ENCODE data around the gene GRAP2. TPM values are rescaled to one million over a fixed set of nuclear protein-coding genes. Genes with fewer than 3 reads are reported as not detected.

GRAP2 gene
- total RNA-seq, 1 experiment from 2014 or later: not detected

- DNase-seq (ENCODE audit: low read depth): no peak
- in situ Hi-C loops (cut with HindIII; ENCODE audit: low pct_unique_long_range_greater_than_20kb, low sequenced_read_pairs): no loop called here
Measured at GRCh38 chr22:39917197-39917643, 16.3 kb downstream of the GRAP2 start.

GRCh38 chr22:39917776-39918495, 17.1 kb downstream of the GRAP2 start:
- in situ Hi-C loops (cut with HindIII; ENCODE audit: low pct_unique_long_range_greater_than_20kb, low sequenced_read_pairs): no loop called here
- DNase-seq (ENCODE audit: low read depth): no peak

GRCh38 chr22:39920134-39920743, 19.4 kb downstream of the GRAP2 start:
- in situ Hi-C loops (cut with HindIII; ENCODE audit: low pct_unique_long_range_greater_than_20kb, low sequenced_read_pairs): no loop called here
- DNase-seq (ENCODE audit: low read depth): no peak

- in situ Hi-C loops (cut with HindIII; ENCODE audit: low pct_unique_long_range_greater_than_20kb, low sequenced_read_pairs): no loop called here
- no peak for DNase-seq (ENCODE audit: low read depth)
Measured at GRCh38 chr22:39923696-39924095, 22.8 kb downstream of the GRAP2 start.

GRCh38 chr22:39924286-39924685, 23.4 kb downstream of the GRAP2 start:
- in situ Hi-C loops (cut with HindIII; ENCODE audit: low pct_unique_long_range_greater_than_20kb, low sequenced_read_pairs): no loop called here
- no peak for DNase-seq (ENCODE audit: low read depth)

GRCh38 chr22:39925273-39925672, 24.4 kb downstream of the GRAP2 start:
- no peak for DNase-seq (ENCODE audit: low read depth)
- in situ Hi-C loops (cut with HindIII; ENCODE audit: low pct_unique_long_range_greater_than_20kb, low sequenced_read_pairs): no loop called here

- in situ Hi-C loops (cut with HindIII; ENCODE audit: low pct_unique_long_range_greater_than_20kb, low sequenced_read_pairs): no loop called here
Measured at GRCh38 chr22:39925909-39926679, 25.2 kb downstream of the GRAP2 start.

GRCh38 chr22:39926753-39927152, 25.9 kb downstream of the GRAP2 start:
- DNase-seq (ENCODE audit: low read depth): no peak
- in situ Hi-C loops (cut with HindIII; ENCODE audit: low pct_unique_long_range_greater_than_20kb, low sequenced_read_pairs): no loop called here

More at GRCh38 chr22:39925909-39926679, 25.2 kb downstream of the GRAP2 start:
- no peak for DNase-seq (ENCODE audit: low read depth)

- no peak for DNase-seq (ENCODE audit: low read depth)
- in situ Hi-C loops (cut with HindIII; ENCODE audit: low pct_unique_long_range_greater_than_20kb, low sequenced_read_pairs): no loop called here
Measured at GRCh38 chr22:39927544-39927943, 26.7 kb downstream of the GRAP2 start.

GRCh38 chr22:39928536-39929520, 27.9 kb downstream of the GRAP2 start:
- DNase-seq (ENCODE audit: low read depth): no peak
- in situ Hi-C loops (cut with HindIII; ENCODE audit: low pct_unique_long_range_greater_than_20kb, low sequenced_read_pairs): no loop called here

- no peak for DNase-seq (ENCODE audit: low read depth)
- in situ Hi-C loops (cut with HindIII; ENCODE audit: low pct_unique_long_range_greater_than_20kb, low sequenced_read_pairs): no loop called here
Measured at GRCh38 chr22:39931251-39931650, 30.4 kb downstream of the GRAP2 start.

- in situ Hi-C loops (cut with HindIII; ENCODE audit: low pct_unique_long_range_greater_than_20kb, low sequenced_read_pairs): no loop called here
- no peak for DNase-seq (ENCODE audit: low read depth)
Measured at GRCh38 chr22:39932166-39932565, 31.3 kb downstream of the GRAP2 start.

GRCh38 chr22:39932918-39933649, 32.2 kb downstream of the GRAP2 start:
- DNase-seq (ENCODE audit: low read depth): no peak
- in situ Hi-C loops (cut with HindIII; ENCODE audit: low pct_unique_long_range_greater_than_20kb, low sequenced_read_pairs): no loop called here

- in situ Hi-C loops (cut with HindIII; ENCODE audit: low pct_unique_long_range_greater_than_20kb, low sequenced_read_pairs): no loop called here
- no peak for DNase-seq (ENCODE audit: low read depth)
Measured at GRCh38 chr22:39933741-39934140, 32.9 kb downstream of the GRAP2 start.

GRCh38 chr22:39935116-39935515, 34.2 kb downstream of the GRAP2 start:
- in situ Hi-C loops (cut with HindIII; ENCODE audit: low pct_unique_long_range_greater_than_20kb, low sequenced_read_pairs): no loop called here

GRCh38 chr22:39935612-39936011, 34.7 kb downstream of the GRAP2 start:
- no peak for DNase-seq (ENCODE audit: low read depth)

More at GRCh38 chr22:39935116-39935515, 34.2 kb downstream of the GRAP2 start:
- no peak for DNase-seq (ENCODE audit: low read depth)

GRCh38 chr22:39936523-39937145, 35.8 kb downstream of the GRAP2 start:
- in situ Hi-C loops (cut with HindIII; ENCODE audit: low pct_unique_long_range_greater_than_20kb, low sequenced_read_pairs): no loop called here
- DNase-seq (ENCODE audit: low read depth): no peak

More at GRCh38 chr22:39935612-39936011, 34.7 kb downstream of the GRAP2 start:
- in situ Hi-C loops (cut with HindIII; ENCODE audit: low pct_unique_long_range_greater_than_20kb, low sequenced_read_pairs): no loop called here
